Thyroid gland (tissue), 4 donors: Measurements from ENCODE around the gene SIRPD. TPM values are rescaled to one million over a fixed set of nuclear protein-coding genes. Genes with fewer than 3 reads are reported as not detected.

ENCODE experiments used
- DNase-seq, 2 donors: peaks; one replicate each; pipeline ENCODE4 v3.0.0-alpha.2; 2019
- H3K27ac ChIP-seq, 3 donors: fragments of 200-600 bp; sonication (generic); 1 replicate in 2 of 3; 2 replicates in 1 of 3; pipeline ENCODE4 v1.5.1; 2016 to 2019; ENCODE audit warnings: mild to moderate bottlenecking in 1 of 3, moderate library complexity in 1 of 3
- H3K27me3 ChIP-seq: fragments of 200-600 bp; sonication (generic); one replicate; pipeline ENCODE4 v1.5.1; 2019
- H3K36me3 ChIP-seq, 2 donors: fragments of 200-600 bp; sonication (generic); one replicate each; pipeline ENCODE4 v1.5.1; 2016 to 2019
- H3K4me1 ChIP-seq, 2 donors: fragments of 200-600 bp; sonication (generic); one replicate each; pipeline ENCODE4 v1.5.1; 2017 to 2019
- H3K4me3 ChIP-seq, 3 donors: fragments of 200-600 bp; sonication (generic); replicated peaks in 1 of 3; 1 replicate in 2 of 3; 2 replicates in 1 of 3; pipeline ENCODE4 v1.5.1; 2016; ENCODE audit warnings: mild to moderate bottlenecking in 1 of 3
- H3K9me3 ChIP-seq: fragments of 200-600 bp; sonication (generic); one replicate; pipeline ENCODE4 v1.5.1; 2017
- CTCF ChIP-seq, 6 experiments: fragments of 200-600 bp in 3 of 6; fragments of 450-650 bp in 3 of 6; sonication (generic) in 3 of 6; IDR thresholded peaks; one replicate each; pipeline ENCODE4 v1.5.1; 2016 to 2019; ENCODE audit warnings: antibody characterized with exemption in 6 of 6, mild to moderate bottlenecking in 2 of 6, inconsistent platforms in 1 of 6, moderate library complexity in 1 of 6
- POLR2A ChIP-seq, 2 donors: fragments of 450-650 bp; IDR thresholded peaks; one replicate each; pipeline ENCODE4 v1.6.1; 2017; ENCODE audit warnings: antibody characterized with exemption in 2 of 2, mild to moderate bottlenecking in 2 of 2, moderate library complexity in 1 of 2
- WGBS, 2 donors: methylation state at CpG; one replicate each; pipeline ENCODE4 v1.1.5; 2017; 5-methylcytosine and 5-hydroxymethylcytosine counted together
- intact Hi-C: fragments of 100-400 bp; cut with DNase I; formaldehyde crosslinking; loops from one replicate; pipeline ENCODE4 v1.15.1; 2023
- total RNA-seq, 4 donors: library from RNA; depleted of rRNA; stranded (reverse); fragments of >200 nt; gene quantifications; one replicate each; pipeline ENCODE4 v1.2.3, GENCODE V29; 2016

The SIRPD gene
- total RNA-seq, 4 donors from 2014 or later: not detected

DNA sequence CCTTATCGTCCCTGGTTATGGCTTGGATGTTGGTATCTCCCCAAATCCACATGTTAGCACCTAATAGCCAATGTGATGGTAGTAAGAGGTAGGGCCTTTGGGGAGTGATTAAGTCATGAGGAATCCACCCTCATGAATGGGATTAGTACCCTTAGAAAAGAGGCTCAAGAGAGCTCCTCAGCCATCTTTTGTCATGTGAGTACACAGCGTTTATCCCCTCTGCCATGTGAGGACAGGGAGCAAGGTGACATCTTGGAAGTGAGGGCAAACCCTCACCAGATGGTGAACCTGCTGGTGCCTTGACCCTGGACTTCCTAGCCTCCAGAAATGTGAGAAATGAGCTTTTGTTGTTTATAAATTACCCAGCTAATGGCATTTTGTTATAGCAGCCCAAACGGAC lies 50.2 kb downstream of the SIRPD start:
- no peaks in the 10 kb centered on the region for H3K27me3 ChIP-seq
- intact Hi-C loops: no loop called here
- H3K27ac ChIP-seq: no peak overlapping the region
- H3K9me3 ChIP-seq: no peaks in the 10 kb centered on the region
- TF ChIP-seq POLR2A (IDR thresholded peaks at IDR 0.05): no peak
- TF ChIP-seq CTCF (IDR thresholded peaks at IDR 0.05): no peak
- no peak overlapping the region for H3K4me3 ChIP-seq
- WGBS, 2 donors: 70 to 73% methylated on average over 3 of the region's 3 CpGs
- DNase-seq: no peak
- no peaks in the 10 kb centered on the region for H3K36me3 ChIP-seq
- H3K4me1 ChIP-seq: no peaks in the 10 kb centered on the region

DNA sequence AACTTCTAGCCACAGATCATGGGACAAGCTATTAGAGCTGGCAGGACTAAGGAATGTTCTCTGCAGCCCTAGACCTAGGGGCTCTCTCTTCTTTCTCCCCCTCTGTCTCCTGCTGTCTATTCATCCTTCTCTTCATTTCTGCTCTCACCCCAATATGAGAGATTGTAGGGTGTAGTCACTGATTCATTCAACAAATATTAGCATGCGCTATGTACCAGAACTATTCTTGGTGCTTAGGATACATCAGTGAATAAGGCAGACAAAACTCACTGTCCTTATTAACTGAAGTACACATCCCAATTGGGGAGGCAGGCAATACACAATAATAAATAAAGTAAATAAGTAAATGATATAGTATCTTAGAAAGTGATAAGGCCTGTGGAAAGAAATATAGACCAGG lies 51.6 kb downstream of the SIRPD start:
- intact Hi-C loops: no loop called here
- TF ChIP-seq POLR2A (IDR thresholded peaks at IDR 0.05) (no peak), CTCF (IDR thresholded peaks at IDR 0.05) (no peak)
- no peaks in the 10 kb centered on the region for H3K27me3 ChIP-seq
- H3K36me3 ChIP-seq: no peaks in the 10 kb centered on the region
- no peak overlapping the region for H3K4me3 ChIP-seq
- DNase-seq: no peak
- no peaks in the 10 kb centered on the region for H3K4me1 ChIP-seq
- no peaks in the 10 kb centered on the region for H3K9me3 ChIP-seq
- 58 to 95% methylated on average over 1 of the region's 1 CpG for WGBS, 2 donors
- H3K27ac ChIP-seq: no peak overlapping the region

GRCh38 chr20:1505361-1505760 lies 52.1 kb downstream of the SIRPD start:
- TF ChIP-seq CTCF (IDR thresholded peaks at IDR 0.05) (no peak), POLR2A (IDR thresholded peaks at IDR 0.05) (no peak)
- no peaks in the 10 kb centered on the region for H3K4me1 ChIP-seq
- H3K36me3 ChIP-seq: no peaks in the 10 kb centered on the region
- WGBS, 2 donors: 83 to 89% methylated on average over 3 of the region's 3 CpGs
- H3K4me3 ChIP-seq: no peak overlapping the region
- no peaks in the 10 kb centered on the region for H3K9me3 ChIP-seq
- no peaks in the 10 kb centered on the region for H3K27me3 ChIP-seq
- DNase-seq: no peak
- intact Hi-C loops: no loop called here
- no peak overlapping the region for H3K27ac ChIP-seq

- H3K27me3 ChIP-seq: no peaks in the 10 kb centered on the region
- H3K9me3 ChIP-seq: no peaks in the 10 kb centered on the region
- WGBS, 2 donors: 2 to 3% methylated on average over 8 of the region's 8 CpGs
- peak; percentile 62 to 68 for DNase-seq
- TF ChIP-seq CTCF (IDR thresholded peaks at IDR 0.05) (peak; percentile 34 to 86 (median 78)), POLR2A (IDR thresholded peaks at IDR 0.05) (no peak)
- H3K4me3 ChIP-seq: no peak overlapping the region
- no peaks in the 10 kb centered on the region for H3K4me1 ChIP-seq
- no peak overlapping the region for H3K27ac ChIP-seq
- intact Hi-C loops: no loop called here
- no peaks in the 10 kb centered on the region for H3K36me3 ChIP-seq
Observed at GRCh38 chr20:1503564-1504227, 53.8 kb downstream of the SIRPD start.

DNA sequence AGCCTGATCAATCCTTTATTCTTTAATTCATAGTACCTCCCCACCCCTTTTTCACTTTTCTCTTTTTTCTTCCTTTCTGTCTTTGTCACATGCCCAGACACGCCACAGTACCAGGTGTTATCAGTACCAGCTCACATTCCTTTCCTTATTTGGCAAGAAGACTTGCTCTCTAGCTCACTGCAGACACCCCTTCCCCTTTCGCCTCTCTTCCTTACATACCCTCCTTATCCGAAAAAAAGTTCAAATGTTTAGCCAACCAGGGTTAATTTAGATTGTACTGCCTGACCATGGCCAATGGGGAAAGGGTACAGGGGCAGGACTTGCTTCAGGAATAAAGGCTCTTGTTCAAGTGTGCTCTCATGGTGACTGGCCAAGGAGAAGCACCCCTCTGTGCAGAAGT lies 57.0 kb downstream of the SIRPD start:
- intact Hi-C loops: no loop called here
- DNase-seq: no peak
- Histone ChIP-seq H3K4me1 (no peaks in the 10 kb centered on the region), H3K27ac (no peak overlapping the region), H3K27me3 (no peaks in the 10 kb centered on the region), H3K4me3 (no peak overlapping the region), H3K36me3 (no peaks in the 10 kb centered on the region), H3K9me3 (no peaks in the 10 kb centered on the region)
- 41 to 54% methylated on average over 3 of the region's 3 CpGs for WGBS, 2 donors
- TF ChIP-seq POLR2A (IDR thresholded peaks at IDR 0.05) (no peak), CTCF (IDR thresholded peaks at IDR 0.05) (no peak)
